ENCODE data around the gene RAB11FIP5.
A peak's percentile ranks its signal among the peaks of the same experiment; 100 is the strongest.
"Not testable (repeated sequence)": the region's sequence is repeated elsewhere in the genome, so short reads cannot be mapped to it uniquely, and the experiment has no call there.

Gene RAB11FIP5

DNA sequence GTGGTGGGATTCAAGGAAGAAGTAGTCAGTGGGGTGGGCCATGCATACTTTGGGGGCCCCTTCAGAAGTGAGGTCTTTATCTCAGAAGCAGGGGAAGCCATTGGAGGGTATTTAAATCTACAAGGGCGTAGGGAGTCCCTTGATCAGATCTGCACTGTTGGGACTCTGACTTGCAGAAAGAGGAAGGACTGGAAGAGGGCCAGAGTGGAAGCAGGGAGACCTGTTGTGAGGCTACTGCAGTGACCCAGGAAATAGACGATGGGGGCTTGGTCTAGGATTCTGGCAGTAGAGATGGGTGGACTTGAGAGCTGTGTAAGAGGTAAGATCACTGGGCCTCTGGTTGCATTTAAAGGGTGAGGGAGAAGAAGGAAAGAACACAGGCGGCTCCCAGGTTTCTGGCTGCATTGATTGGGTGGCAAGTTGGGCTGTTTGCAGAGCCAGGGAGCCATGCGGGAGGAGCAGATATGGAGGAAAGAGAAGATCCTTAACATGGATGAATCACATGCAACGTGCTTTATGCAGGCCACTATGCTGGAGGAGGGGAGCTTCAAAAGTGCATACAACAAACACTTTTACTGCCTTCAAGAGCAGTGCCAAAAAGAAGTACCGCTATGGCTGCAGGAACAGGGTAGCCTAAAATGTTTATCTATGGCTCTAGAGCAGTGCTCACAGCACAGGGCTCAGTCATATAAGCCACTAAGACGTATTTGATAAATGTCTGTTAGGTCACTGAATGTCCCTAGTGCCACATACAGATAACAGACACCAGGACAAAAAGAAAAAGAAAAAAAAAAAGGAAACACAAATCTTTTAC, 43.5 kb downstream of the RAB11FIP5 start:
- peak; percentile 33 for DNase-seq (ENCODE audit: low read depth)

DNA sequence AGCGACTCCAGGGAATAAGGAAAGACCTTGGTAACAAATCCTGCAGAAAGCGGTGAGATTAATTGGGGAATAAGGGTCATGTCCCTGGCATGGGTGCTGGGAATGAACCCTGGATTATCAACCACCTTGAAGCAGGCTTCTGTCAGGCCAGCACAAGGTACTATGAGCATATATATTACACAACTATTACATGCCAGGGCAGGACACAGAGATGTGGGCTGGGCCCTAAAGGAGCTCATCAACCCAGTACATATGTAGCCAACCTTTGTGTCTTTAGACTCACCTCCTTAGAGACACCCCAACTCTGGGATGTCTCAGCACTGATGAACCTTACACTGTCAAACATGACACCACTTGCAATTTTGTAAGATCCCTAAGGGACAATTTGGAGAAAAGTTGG, 44.6 kb downstream of the RAB11FIP5 start:
- DNase-seq (ENCODE audit: low read depth): no peak

DNA sequence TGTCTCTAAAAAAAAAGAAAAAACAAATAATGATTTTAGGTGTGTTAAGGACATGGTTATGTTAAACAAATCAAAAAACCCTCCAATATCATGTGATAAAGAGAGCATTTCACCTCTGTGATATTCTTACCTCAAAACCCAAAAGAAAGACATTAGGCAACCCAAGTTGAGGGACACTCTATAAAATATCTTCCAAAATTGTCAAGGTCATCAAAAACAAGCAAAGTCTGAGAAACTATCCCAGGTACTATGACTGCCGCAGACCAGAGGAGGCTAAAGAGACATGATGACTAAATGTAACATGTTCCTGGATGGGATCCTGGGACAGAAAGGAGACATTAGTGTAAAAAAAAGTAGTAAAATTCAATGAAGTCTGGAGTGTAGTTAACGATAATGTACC, 45.7 kb downstream of the RAB11FIP5 start:
- no peak for DNase-seq (ENCODE audit: low read depth)

DNA sequence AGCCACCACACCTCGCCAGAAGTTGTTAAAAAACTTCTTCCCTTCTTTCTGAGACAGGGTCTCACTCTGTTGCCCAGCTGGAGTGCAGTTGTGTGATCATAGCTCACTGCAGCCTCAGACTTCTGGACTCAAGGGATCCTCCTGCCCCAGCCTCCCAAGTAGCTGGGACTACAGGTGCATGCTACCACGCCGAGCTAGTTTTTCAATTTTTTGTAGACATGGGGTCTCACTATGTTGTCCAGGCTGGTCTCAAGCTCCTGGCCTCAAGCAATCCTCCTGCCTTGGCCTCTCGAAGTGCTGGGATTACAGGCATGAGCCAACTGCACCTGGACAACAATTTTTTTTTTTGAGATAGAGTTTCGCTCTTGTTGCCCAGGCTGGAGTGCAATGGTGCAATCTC, 47.7 kb downstream of the RAB11FIP5 start:
- not testable (repeated sequence) for DNase-seq (ENCODE audit: low read depth)

DNA sequence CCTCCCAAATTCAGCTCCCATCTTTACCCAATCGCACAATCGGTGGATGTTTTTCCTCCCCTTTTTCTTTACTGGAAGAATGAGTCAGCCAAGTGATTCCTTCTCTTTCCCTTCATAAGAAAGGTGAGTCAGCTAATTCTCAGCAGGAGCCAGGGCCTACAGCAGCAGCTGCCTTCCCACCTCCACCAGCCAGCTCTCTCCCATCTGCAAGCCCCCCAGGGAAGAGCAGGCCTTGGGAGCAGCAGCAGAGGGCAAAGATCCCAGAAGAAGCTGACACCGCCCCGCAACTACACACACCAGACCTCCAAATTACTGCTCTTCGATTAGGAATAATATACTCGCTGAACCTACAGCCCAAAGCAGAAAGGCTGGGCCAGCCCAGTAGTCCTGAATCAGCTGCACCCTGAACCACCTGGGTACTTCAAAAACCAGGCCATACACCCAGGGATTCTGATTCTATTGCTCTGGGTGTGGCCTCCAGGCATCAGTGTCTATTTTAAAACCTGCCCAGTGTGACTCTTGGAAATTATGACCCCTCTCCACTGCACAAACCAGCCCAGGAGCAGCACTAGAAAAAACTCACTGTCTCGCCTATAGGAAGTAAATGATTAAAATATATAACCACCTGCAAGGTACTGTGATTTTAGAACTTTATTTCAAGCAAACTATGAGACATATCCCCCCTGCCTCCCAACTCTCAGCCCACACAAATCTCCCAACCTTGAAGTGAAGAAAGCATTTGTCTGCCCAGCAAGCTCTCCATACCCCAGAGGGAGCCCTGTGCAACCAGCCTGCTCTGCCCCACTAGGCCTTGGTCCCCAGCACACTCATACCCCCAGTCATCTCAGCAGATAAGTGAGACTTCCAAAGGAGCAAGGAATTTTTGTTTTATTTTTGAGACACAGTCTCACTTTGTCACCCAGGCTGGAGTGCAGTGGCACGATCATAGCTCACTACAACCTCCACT, 48.6 kb downstream of the RAB11FIP5 start:
- DNase-seq (ENCODE audit: low read depth): peak; percentile 92

DNA sequence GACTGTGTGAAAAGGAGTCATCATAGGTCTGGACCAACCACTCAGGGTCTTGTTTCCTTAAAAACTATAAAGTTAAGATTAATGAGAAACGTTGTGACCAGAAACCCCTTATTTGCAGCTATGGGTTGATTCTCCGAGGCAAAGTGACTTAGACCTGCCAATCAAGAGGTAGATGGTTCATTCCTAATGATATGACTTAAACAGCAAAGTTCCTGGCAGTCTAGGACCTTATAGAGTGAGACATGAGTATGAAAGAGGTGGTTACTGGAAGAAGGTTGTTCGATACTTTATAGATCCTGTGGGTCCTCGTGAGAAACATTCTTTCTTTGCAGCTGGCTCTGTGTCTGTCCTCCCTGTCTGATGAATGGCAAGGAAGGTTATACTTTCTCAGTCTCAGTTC, 49.3 kb downstream of the RAB11FIP5 start:
- DNase-seq (ENCODE audit: low read depth): peak; percentile 26

DNA sequence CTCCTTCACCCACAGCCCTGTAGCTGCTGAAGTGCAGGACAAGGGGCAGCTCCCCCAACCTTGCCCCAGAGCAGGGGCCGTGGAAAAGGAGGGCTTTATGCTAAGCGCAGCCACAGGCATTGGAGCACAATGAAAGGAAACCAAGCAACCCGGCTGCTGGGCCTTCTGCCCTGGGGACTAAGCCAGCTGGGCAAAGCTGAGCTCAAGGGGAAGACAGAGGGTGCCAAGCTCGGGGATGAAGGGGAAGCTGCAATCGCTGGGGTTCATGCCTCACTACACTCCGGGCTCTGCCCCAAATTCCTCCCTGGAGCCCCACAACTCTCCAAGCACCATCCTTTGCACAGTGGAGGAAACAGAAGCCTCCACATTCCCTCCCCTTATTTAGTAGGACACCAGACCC, 53.6 kb downstream of the RAB11FIP5 start:
- DNase-seq (ENCODE audit: low read depth): no peak

DNA sequence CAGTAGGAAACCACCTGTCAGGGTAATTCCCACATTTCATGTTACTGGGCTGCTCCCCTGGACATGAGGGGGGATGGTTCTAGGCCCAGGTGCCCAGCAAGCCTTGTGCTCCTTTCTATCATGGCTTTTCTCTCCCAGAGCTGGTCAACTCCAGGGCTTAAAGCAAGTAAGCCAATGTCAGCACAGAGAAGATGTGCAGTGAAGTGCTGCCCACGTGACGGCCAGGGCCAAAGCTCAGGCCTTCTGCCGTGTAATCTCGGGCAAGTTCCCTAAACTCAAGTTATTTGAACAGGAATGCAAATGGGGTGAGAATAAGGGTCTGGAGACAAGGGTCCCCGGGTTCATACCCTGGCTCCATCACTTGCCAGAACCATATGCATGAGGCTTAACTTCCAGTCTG, 57.8 kb downstream of the RAB11FIP5 start:
- DNase-seq (ENCODE audit: low read depth): no peak

DNA sequence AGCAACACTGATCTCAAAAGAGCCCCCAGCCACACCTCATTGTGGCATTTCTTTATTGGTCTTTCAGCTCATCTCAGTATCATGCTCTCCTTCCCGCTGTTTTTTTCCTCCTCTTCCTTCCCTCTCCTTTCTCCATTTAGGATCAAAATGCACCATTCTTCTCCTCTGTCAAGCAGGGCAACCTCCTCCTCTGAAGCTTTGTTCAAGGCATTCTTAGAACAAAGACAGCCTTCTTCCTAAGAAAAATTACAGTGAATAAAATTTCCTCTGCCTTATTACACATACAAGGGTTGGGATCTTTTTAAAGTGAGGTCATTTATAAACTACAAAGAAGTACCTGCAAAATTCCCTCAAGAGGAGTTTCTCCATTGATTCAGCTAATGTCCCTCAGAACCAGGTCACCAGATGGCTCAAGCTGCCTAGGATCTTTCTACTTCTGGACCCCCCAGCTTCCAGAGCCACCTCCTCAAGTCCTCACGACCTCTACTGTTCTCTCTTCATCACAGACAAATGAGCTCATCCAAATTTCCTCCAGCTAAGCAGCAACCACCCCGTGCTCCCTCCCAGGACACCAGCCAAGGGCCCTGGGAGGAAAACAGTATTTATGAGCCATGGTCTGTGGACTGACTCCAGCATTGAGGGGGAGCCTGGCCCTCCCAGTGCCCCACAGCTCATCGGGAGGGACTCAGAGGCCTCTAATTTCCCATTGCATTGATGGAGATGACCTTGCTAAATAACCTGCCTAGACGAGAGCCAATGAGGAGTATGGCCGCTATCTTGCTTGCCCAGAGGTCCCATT, 59.2 kb downstream of the RAB11FIP5 start:
- no peak for DNase-seq (ENCODE audit: low read depth)

DNA sequence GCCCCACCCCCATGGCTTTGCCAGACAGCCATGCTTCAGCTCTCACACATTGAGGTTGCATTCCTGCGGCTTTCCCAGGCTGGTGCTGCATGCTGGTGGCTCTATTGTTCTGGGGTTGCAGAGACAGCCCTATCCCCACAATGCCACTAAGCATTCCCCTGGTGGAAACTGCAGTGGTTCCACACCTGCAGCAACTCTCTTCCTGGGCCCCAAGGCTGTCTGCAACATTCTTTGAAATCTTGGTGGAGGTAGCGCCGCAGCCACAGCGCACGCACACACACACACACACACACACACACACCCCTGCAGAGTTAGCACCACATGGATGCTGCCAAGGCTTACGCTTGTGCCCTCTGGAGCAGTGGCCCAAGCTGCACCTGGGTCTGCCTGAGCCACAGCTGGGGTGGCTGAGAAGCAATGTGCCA, 62.6 kb downstream of the RAB11FIP5 start:
- no peak for DNase-seq (ENCODE audit: low read depth)

DNA sequence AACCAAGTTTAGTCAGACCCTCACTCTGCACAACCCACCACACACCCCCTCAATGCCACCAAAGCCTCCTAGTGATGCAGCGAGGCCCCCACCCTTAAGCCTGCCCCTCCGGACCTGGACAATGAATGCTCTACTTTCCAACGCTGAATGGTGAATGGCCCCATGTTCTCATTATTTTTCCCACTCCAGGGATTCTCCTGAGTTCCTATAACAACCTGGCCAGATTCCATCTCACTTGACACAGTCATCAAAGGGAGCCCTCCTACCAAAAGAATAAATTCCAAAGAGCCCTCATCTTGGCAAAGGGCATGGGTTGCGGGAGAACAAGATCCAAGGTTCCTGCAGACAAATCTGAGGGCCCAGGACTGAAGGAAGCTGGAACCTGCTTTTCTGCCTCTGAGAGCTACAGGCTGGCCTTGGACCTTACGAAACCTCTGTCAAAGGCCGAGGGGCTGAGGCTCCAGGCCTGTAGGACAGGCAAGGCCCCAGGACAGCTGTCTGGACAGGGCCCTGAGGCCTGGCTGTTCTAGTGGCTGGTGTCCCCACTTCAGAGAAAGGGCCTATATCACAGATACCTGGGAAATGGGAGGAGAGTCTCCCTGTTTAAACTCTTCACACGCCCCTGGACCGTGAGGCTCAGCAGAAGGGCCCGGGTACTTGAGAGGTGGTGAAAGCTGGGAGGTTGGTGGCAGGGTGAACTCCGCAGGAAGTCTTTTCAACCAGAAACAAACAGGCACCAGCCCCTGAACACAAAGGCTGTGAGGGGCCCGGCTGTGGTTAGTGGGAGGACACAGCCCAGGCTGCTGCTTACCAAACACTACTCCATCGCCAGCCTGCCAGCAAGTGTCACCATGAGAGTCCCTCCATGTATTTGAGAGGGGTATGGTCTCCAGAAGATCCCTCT, 68.6 kb downstream of the RAB11FIP5 start:
- no peak for DNase-seq (ENCODE audit: low read depth)

DNA sequence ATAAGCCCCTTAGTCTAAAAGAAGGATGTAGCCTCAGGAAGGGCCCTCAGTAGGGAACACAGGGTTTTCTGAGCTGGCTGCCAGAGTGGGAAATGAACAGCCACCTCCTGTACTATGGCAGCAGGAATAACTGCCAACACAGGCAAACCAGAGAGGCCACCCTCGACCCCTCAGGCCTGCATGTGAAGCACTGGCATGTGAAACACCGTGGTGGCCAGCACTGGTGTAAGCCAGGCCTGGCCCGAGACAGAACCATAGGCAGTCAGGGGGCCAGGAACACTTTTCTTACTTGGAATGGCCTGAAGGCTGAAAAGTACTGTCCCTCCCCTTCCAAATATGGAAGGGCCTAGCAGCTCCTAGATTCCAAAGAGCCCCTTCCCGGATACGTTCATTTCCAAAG, 69.5 kb downstream of the RAB11FIP5 start:
- DNase-seq (ENCODE audit: low read depth): no peak

DNA sequence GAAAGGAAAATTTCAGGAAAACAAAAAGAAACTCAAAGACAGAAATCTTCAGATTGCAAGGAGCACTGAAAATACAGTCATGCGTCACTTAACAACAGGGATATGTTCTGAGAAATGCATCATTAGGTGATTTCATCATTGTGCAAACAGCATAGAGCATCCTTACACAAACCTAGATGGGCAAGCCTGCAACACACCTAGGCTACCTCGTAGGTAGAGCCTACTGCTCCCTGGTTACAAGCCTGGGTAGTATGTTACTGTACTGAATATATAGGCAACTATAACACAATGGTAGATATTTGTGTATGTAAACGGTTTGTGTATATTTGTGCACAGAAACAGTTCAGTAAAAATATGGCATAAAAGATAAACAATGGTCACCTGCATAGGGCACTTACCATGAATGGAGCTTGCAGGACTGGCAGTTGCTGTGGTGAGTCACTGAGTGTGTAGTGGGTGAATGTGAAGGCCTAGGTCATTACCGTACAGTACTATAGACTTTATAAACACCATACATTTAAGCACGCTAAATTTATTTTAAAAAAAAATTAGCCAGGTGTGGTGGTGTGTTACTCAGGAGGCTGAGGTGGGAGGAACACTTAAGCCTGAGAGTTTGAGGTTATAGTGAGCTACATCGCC, 74.7 kb downstream of the RAB11FIP5 start:
- DNase-seq (ENCODE audit: low read depth): peak; percentile 23

DNA sequence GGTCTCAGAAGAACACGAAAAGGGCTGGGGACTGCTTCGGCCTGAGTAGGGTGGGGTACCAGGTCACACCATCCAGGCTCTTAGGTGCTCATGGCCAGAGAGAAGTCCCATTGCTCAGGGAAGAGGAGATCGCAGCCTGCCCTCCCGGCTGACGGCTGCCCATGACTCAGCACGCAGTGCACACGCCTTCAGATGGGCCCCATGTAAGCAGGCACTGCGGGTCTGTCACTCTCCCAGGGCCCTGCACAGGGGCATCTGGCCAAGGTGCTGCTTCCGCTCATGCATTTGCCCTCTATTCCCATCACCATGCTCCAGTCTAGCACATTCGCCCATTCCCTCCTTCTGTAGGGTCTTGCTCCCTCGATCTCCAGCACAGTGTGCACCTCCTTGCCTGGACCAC, 76.0 kb downstream of the RAB11FIP5 start:
- no peak for DNase-seq (ENCODE audit: low read depth)

DNA sequence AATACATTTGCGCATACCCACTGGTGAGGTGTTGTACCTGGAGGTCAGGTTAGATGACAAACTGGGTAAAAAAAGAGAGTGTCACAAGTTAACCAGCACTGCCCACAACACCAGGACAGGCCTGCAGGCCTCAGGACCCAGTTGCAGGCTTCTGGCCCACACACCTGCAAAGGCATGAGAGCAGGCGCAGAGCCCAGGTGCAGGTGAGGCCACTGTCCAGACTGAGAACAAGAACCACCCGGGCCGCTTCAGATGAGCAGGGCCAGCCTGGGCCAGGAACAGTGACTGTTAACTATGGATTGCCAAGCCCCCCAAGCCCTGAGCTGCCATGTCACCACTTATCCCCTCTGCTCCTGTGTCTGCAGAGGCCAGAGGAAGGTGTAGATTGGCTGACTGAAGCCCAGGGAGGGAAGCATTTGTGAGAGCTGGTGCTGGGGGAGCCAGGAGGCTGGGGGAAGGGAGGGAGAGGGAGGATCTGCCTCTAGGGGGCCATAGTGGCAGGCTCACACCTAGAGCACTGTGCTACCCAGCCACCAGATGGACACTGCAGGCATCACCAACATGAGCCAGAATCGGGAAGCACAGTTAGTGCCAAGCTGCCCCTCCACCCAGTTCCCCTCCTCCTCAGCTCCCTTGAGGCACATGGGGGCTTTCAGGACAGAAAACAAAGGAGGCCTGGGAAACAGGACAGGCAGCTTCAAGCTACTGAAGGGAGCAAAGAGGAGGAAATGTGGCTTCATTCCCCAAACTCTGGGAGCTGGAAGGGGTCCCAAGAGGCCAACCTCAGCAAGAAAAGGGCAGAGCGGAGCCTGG, 76.6 kb downstream of the RAB11FIP5 start:
- DNase-seq (ENCODE audit: low read depth): peak; percentile 35

DNA sequence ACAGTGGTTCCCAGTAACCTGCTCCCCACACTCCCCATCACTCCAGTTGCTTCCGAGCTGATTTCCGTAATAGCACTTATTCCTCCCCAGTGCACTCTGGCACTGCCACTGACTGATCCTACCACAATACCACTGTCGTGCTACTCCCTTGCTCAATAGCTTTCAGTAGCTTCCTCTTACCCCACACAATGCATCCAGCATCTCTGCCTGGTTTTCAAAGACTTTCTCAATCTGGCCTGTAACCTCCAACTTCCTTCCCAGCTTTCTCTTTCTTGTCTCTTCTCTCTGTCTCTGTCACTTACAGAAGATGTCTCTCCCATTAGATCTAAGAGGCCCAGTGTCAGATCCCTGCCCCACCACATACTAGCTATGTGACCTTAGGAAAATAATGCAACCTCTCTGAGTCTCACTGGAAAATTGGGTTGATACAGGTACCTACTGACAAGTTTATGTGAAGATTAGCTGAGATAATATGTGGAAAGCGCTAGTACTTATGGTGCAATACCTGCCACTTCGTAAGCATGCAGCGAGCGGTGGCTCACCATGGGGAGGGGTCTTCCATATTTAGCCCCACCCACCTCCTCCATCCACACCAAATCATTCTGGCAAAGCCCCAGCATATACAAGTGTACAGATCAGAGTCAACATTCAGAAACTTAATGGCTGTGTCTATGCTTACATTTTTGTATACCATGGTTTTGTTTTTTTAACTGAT, 77.9 kb downstream of the RAB11FIP5 start:
- DNase-seq (ENCODE audit: low read depth): no peak

DNA sequence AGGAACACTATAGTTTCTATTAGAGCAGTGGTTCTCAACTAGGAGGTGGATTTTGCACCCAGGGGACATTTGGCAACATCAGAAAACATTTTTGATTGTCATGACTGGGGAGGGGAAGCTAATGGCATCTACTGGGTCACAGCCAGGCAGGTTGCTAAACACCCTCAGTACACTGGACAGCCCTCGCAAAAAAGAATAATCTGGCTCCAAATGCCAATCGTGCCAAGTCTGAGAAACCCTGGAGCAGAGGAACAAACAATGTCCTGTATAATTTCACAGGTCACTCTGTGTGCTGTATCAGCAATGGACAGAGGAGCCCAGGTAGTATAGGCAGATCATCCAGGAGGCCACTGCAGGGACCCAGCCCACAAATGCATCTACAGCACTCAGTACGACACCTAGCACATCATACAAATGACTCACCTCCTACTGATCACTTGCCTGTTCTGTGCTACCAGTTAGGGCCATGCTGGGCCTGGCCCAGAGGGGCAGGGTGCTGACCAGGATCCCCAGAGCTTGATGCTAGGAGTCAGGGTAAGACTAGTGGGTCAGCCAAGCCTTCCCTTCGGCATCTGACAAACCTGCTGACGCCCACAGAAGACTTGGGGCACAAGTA, 78.9 kb downstream of the RAB11FIP5 start:
- peak; percentile 26 for DNase-seq (ENCODE audit: low read depth)

DNA sequence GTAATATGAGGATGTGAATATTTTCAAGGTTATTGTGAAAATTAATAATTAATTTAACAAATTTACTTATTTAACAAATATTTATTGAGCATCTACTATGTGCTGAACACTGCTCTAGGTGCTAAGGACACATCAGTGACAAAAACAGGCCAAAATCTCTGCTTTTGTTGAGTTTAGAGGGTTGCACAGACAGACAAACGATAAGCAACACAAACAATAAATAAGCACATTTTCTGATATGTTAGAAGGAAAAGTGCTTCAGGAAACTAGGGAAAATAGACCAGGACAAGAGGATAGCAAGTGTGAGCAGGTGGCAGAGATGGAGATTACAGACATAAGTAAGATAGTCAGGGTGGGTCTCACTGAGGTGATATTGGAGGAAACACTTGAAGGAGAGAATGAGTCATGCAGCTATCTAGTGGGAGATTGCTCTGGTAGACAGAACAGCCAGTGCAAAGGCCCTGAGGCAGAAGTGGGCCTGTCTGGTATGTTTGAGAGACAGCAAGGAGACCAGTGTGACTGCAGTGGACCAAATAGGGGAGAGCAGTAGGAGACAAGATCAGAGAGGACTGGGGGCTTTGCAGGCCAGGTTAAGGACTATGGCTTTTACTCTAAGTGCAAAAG, 79.5 kb downstream of the RAB11FIP5 start:
- DNase-seq (ENCODE audit: low read depth): peak; percentile 17
